ENCODE measurements around the gene DIAPH2.

DIAPH2 gene

GRCh38 chrX:97490656-97491055, 806.0 kb downstream of the DIAPH2 start:
- no peaks in the 10 kb centered on the region for H3K9me3 ChIP-seq (ENCODE audit: control insufficient read depth, low read length)
- H3K4me1 ChIP-seq (ENCODE audit: control insufficient read depth, insufficient read depth, low read length, poor library complexity, severe bottlenecking), result no peaks in the 10 kb centered on the region
- H3K36me3 ChIP-seq (ENCODE audit: control insufficient read depth, insufficient read depth, low read length), result no peaks in the 10 kb centered on the region
- WGBS, 2 experiments (ENCODE audit: insufficient coverage in 2 of 2), result no CpG with 5 or more reads among the region's 2 CpGs
- no peak overlapping the region for H3K4me3 ChIP-seq (ENCODE audit: extremely low read depth, insufficient read depth, low read length, poor library complexity, severe bottlenecking)
- H3K27ac ChIP-seq (ENCODE audit: low read depth, low read length, severe bottlenecking), result no peak overlapping the region

GRCh38 chrX:97494756-97495372, 810.2 kb downstream of the DIAPH2 start:
- Histone ChIP-seq H3K36me3 (ENCODE audit: control insufficient read depth, insufficient read depth, low read length) (no peaks in the 10 kb centered on the region), H3K4me1 (ENCODE audit: control insufficient read depth, insufficient read depth, low read length, poor library complexity, severe bottlenecking) (no peaks in the 10 kb centered on the region), H3K9me3 (ENCODE audit: control insufficient read depth, low read length) (no peaks in the 10 kb centered on the region), H3K27ac (ENCODE audit: low read depth, low read length, severe bottlenecking) (no peak overlapping the region), H3K4me3 (ENCODE audit: extremely low read depth, insufficient read depth, low read length, poor library complexity, severe bottlenecking) (no peak overlapping the region)
- WGBS, 2 experiments (ENCODE audit: insufficient coverage in 2 of 2), result 100% methylated on average over 1 of the region's 1 CpG; no CpG with 5 or more reads in 1 of the 2 experiments

GRCh38 chrX:97498093-97498492, 813.5 kb downstream of the DIAPH2 start:
- WGBS, 2 experiments (ENCODE audit: insufficient coverage in 2 of 2), result no CpG with 5 or more reads among the region's 2 CpGs
- Histone ChIP-seq H3K4me1 (ENCODE audit: control insufficient read depth, insufficient read depth, low read length, poor library complexity, severe bottlenecking) (no peaks in the 10 kb centered on the region), H3K36me3 (ENCODE audit: control insufficient read depth, insufficient read depth, low read length) (no peaks in the 10 kb centered on the region), H3K4me3 (ENCODE audit: extremely low read depth, insufficient read depth, low read length, poor library complexity, severe bottlenecking) (no peak overlapping the region), H3K27ac (ENCODE audit: low read depth, low read length, severe bottlenecking) (no peak overlapping the region), H3K9me3 (ENCODE audit: control insufficient read depth, low read length) (no peaks in the 10 kb centered on the region)

- no peaks in the 10 kb centered on the region for H3K9me3 ChIP-seq (ENCODE audit: control insufficient read depth, low read length)
- H3K36me3 ChIP-seq (ENCODE audit: control insufficient read depth, insufficient read depth, low read length), result no peaks in the 10 kb centered on the region
- H3K4me1 ChIP-seq (ENCODE audit: control insufficient read depth, insufficient read depth, low read length, poor library complexity, severe bottlenecking), result no peaks in the 10 kb centered on the region
- H3K4me3 ChIP-seq (ENCODE audit: extremely low read depth, insufficient read depth, low read length, poor library complexity, severe bottlenecking), result no peak overlapping the region
- no peak overlapping the region for H3K27ac ChIP-seq (ENCODE audit: low read depth, low read length, severe bottlenecking)
Measured at GRCh38 chrX:97504431-97504830, 819.8 kb downstream of the DIAPH2 start.

- Histone ChIP-seq H3K9me3 (ENCODE audit: control insufficient read depth, low read length) (no peaks in the 10 kb centered on the region), H3K36me3 (ENCODE audit: control insufficient read depth, insufficient read depth, low read length) (no peaks in the 10 kb centered on the region), H3K27ac (ENCODE audit: low read depth, low read length, severe bottlenecking) (no peak overlapping the region), H3K4me3 (ENCODE audit: extremely low read depth, insufficient read depth, low read length, poor library complexity, severe bottlenecking) (no peak overlapping the region), H3K4me1 (ENCODE audit: control insufficient read depth, insufficient read depth, low read length, poor library complexity, severe bottlenecking) (no peaks in the 10 kb centered on the region)
- WGBS, 2 experiments (ENCODE audit: insufficient coverage in 2 of 2), result 100% methylated on average over 1 of the region's 2 CpGs; no CpG with 5 or more reads in 1 of the 2 experiments
Measured at GRCh38 chrX:97517763-97518162, 833.1 kb downstream of the DIAPH2 start.

GRCh38 chrX:97522307-97522706, 837.7 kb downstream of the DIAPH2 start:
- Histone ChIP-seq H3K27ac (ENCODE audit: low read depth, low read length, severe bottlenecking) (no peak overlapping the region), H3K36me3 (ENCODE audit: control insufficient read depth, insufficient read depth, low read length) (no peaks in the 10 kb centered on the region), H3K4me3 (ENCODE audit: extremely low read depth, insufficient read depth, low read length, poor library complexity, severe bottlenecking) (no peak overlapping the region), H3K4me1 (ENCODE audit: control insufficient read depth, insufficient read depth, low read length, poor library complexity, severe bottlenecking) (no peaks in the 10 kb centered on the region), H3K9me3 (ENCODE audit: control insufficient read depth, low read length) (no peaks in the 10 kb centered on the region)
- no CpG with 5 or more reads among the region's 2 CpGs for WGBS, 2 experiments (ENCODE audit: insufficient coverage in 2 of 2)

GRCh38 chrX:97524340-97524739, 839.7 kb downstream of the DIAPH2 start:
- Histone ChIP-seq H3K4me1 (ENCODE audit: control insufficient read depth, insufficient read depth, low read length, poor library complexity, severe bottlenecking) (no peaks in the 10 kb centered on the region), H3K4me3 (ENCODE audit: extremely low read depth, insufficient read depth, low read length, poor library complexity, severe bottlenecking) (no peak overlapping the region), H3K9me3 (ENCODE audit: control insufficient read depth, low read length) (no peaks in the 10 kb centered on the region), H3K27ac (ENCODE audit: low read depth, low read length, severe bottlenecking) (peak overlapping the region; percentile 82), H3K36me3 (ENCODE audit: control insufficient read depth, insufficient read depth, low read length) (no peaks in the 10 kb centered on the region)
- no CpG with 5 or more reads among the region's 2 CpGs for WGBS, 2 experiments (ENCODE audit: insufficient coverage in 2 of 2)

- H3K9me3 ChIP-seq (ENCODE audit: control insufficient read depth, low read length), result peaks cover 5% of the 10 kb centered on the region
- no peak overlapping the region for H3K4me3 ChIP-seq (ENCODE audit: extremely low read depth, insufficient read depth, low read length, poor library complexity, severe bottlenecking)
- peak overlapping the region; percentile 82 for H3K27ac ChIP-seq (ENCODE audit: low read depth, low read length, severe bottlenecking)
- no peaks in the 10 kb centered on the region for H3K4me1 ChIP-seq (ENCODE audit: control insufficient read depth, insufficient read depth, low read length, poor library complexity, severe bottlenecking)
- WGBS, 2 experiments (ENCODE audit: insufficient coverage in 2 of 2), result 83 to 84% methylated on average over 2 to 3 of the region's 3 CpGs
- no peaks in the 10 kb centered on the region for H3K36me3 ChIP-seq (ENCODE audit: control insufficient read depth, insufficient read depth, low read length)
Measured at GRCh38 chrX:97524997-97525396, 840.4 kb downstream of the DIAPH2 start.

GRCh38 chrX:97525981-97526380, 841.3 kb downstream of the DIAPH2 start:
- WGBS, 2 experiments (ENCODE audit: insufficient coverage in 2 of 2), result 100% methylated on average over 2 of the region's 3 CpGs
- Histone ChIP-seq H3K9me3 (ENCODE audit: control insufficient read depth, low read length) (peaks cover 6% of the 10 kb centered on the region), H3K36me3 (ENCODE audit: control insufficient read depth, insufficient read depth, low read length) (no peaks in the 10 kb centered on the region), H3K4me1 (ENCODE audit: control insufficient read depth, insufficient read depth, low read length, poor library complexity, severe bottlenecking) (no peaks in the 10 kb centered on the region), H3K27ac (ENCODE audit: low read depth, low read length, severe bottlenecking) (no peak overlapping the region), H3K4me3 (ENCODE audit: extremely low read depth, insufficient read depth, low read length, poor library complexity, severe bottlenecking) (no peak overlapping the region)

- peaks cover 6% of the 10 kb centered on the region for H3K9me3 ChIP-seq (ENCODE audit: control insufficient read depth, low read length)
- no peak overlapping the region for H3K4me3 ChIP-seq (ENCODE audit: extremely low read depth, insufficient read depth, low read length, poor library complexity, severe bottlenecking)
- no peaks in the 10 kb centered on the region for H3K36me3 ChIP-seq (ENCODE audit: control insufficient read depth, insufficient read depth, low read length)
- no peaks in the 10 kb centered on the region for H3K4me1 ChIP-seq (ENCODE audit: control insufficient read depth, insufficient read depth, low read length, poor library complexity, severe bottlenecking)
- WGBS, 2 experiments (ENCODE audit: insufficient coverage in 2 of 2), result no CpG with 5 or more reads among the region's 1 CpG
- H3K27ac ChIP-seq (ENCODE audit: low read depth, low read length, severe bottlenecking), result no peak overlapping the region
Measured at GRCh38 chrX:97527725-97528124, 843.1 kb downstream of the DIAPH2 start.

GRCh38 chrX:97529536-97530200, 845.0 kb downstream of the DIAPH2 start:
- no CpG with 5 or more reads among the region's 1 CpG for WGBS, 2 experiments (ENCODE audit: insufficient coverage in 2 of 2)
- no peak overlapping the region for H3K4me3 ChIP-seq (ENCODE audit: extremely low read depth, insufficient read depth, low read length, poor library complexity, severe bottlenecking)

More at GRCh38 chrX:97529536-97530200, 845.0 kb downstream of the DIAPH2 start:
- Histone ChIP-seq H3K36me3 (ENCODE audit: control insufficient read depth, insufficient read depth, low read length) (no peaks in the 10 kb centered on the region), H3K4me1 (ENCODE audit: control insufficient read depth, insufficient read depth, low read length, poor library complexity, severe bottlenecking) (no peaks in the 10 kb centered on the region), H3K9me3 (ENCODE audit: control insufficient read depth, low read length) (peaks cover 6% of the 10 kb centered on the region), H3K27ac (ENCODE audit: low read depth, low read length, severe bottlenecking) (no peak overlapping the region)
